GM18526 (cell line): ENCODE measurements around the gene ATG4D.

Source experiments
- POLR2A ChIP-seq: IDR thresholded peaks from 3 replicates; pipeline ENCODE4 v1.6.1; 2011; ENCODE audit not compliant: insufficient read length; ENCODE audit errors: extremely low read depth

Gene ATG4D

DNA sequence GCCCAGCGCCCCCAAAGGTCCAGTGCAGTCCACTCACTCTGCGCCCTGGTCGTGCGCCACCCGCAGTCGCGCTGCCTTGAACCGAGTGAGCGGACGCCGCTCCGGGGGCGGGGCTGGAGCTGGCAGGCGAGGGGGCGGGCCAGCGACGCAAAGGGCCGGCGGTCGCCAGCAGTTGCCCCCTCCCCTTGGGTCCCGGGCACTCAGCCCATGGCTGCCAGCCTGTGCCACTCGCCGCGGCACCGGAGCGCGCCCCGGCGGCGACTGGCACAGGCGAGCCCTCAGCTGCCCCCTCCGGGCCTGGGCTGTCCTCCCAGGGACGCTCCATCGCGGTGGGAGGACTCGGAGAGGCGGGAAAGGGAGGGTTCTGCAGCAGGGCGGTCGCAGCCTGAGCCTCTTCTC is 26.3 kb upstream of the ATG4D start, which contains the start of gene S1PR5:
Gene S1PR5, minus strand, starts transcription at position 87 of the 399 bp plus-strand sequence. CDS start 2,436 bp downstream, outside the sequence.
- no peak for TF ChIP-seq POLR2A

DNA sequence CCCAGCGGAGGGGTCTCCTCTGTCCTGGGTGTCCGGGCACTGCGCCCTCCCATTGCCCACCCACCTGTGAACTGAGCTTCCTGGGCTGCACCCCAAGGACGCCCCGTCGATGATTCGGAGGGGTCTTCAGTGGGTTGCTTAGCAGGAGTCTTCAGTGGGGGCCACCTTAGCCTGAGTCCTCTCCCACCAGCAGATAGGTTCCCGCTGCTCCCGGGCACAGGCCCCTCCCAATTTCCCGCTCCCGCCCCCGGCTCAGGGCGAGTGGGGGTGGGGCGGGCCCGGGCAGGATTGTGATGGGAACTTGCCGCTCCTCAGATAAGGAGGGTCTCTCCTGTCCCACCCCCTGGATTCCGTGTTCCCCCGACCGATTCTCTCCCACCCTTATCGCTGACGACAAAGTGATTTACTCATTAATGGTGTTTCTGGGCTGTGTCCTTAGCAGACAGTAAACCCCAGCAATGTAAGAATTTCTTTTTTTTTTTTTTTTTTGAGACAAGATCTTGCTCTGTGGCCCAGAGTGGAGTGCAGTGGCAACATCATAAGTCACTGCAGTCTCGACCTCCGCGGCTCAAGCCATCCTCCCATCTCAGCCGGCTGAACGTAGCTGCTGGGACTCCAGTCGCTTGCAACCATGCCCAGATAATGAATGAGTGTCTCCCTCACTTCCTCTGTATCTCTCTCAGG is 25.8 kb upstream of the ATG4D start:
- no peak for TF ChIP-seq POLR2A

DNA sequence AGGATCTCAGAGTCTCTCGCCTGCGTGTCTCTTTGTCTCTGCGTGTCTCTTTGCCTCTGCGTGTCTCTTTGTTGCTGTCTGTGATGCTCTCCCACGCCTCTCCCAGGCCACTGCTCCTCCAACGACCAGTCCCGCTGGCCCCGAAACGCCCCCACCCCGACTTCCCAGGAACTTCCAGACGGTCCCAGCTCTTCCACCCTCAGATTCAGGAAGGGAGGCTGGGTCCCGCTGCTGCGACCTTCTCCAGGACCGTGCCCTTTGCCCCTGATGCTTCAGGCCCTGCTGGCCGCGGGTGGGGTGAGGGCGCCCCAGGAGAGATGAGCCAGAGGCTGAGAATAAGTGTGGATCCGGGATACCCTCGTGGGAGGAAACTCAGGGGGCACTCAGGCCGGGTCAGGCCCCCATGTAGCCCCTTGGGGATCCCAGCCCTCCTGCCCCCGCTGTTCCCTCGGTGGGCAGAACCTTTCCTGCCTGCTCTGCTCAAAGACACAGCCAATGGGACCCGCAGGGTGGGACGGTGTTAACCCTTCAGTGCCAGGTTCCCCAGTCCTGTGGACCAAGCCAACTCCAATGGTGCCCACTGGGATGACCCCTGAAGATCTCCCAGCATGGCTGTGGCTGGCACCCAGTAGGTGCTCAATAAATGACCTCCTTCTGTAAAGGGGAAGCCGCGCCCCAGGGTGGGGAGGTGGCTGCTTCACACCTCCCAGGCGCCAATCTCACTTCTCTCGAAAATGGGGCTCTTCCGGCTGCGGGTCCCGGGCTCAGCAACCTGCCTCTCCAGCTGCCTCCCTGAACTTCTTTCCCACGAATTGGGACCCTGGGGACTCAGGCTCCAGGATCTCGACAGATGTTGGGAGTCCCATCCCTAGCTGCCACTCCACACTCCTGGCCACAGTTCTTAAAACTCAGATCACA is 25.0 kb upstream of the ATG4D start:
- TF ChIP-seq POLR2A = no peak

DNA sequence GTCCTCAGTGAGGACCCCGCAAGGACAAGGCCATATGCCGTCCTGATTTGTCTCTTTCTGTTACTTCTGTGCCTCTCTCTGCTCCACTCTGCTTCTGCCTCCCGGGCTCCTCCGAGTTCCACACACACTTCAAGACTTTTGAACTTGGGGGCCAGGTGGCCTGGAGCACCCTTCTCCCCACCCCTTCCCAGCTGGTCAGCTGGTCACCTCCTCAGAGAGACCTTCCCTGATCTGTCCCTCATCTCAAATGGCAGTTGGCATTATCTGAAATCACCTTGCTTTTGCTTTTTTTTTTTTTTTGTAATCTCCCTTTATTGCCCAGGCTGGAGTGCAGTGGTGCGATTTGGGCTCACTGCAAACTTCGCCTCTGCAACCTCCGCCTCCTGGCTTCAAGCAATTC is 24.3 kb upstream of the ATG4D start:
- no peak for TF ChIP-seq POLR2A

DNA sequence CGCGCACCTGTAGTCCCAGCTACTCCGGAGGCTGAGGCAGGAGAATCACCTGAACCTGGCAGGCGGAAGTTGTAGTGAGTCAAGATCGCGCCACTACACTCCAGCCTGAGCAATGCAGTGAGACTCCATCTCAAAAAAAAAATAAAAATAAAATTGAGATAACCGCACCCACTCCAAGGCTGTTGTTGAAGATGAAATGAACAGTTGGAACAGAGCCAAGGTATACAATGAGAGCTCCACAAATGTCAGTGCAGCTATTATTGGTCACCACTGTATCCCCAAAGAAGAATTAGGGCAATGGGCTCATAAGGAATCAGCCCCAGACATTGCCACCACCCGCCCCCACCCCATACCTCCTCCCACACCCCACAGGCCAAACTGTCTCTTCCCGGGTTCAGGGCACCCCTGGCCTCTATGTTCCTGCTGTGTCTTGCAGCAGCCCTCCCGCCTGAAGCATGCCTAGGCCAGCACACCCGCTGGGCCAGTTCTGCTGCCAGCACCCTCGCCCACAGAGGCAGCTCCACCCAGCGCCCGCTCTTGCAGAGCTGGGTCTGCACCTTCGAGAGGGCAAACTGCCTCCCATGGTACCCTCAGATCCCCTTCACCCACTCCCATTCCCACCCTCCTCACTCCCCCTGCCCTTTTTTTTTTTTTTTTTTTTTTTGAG is 22.9 kb upstream of the ATG4D start:
- TF ChIP-seq POLR2A = no peak

DNA sequence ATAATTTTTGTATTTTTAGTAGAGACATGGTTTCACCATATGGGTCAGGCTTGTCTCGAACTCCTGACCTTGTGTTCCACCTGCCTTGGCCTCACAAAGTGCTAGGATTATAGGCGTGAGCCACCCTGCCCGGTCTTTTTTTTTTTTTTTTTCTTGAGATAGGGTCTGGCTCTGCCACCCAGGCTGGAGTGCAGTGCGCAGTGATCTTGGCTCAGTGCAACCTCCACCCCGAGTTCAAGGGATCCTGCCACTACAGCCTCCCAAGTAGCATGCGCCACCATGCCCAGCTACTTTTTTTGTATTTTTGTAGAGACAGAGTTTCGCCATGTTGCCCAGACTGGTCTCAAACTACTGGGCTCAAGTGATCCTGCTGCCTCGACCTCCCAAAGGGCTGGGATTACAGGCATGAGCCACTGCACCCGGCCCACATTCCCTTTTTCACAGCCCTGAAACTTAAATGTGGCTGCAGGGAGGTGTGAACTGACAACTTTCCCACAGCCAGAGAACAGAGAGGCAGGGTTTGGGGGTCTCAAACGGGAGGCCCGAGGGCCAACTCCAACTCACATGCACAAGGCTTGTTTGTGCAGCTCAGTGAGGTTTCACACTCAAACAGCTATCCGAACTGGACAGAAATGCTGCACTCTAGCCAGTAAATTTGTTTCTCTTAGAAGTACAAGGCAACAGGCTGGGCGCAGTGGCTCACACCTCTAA is 22.1 kb upstream of the ATG4D start:
- TF ChIP-seq POLR2A = no peak

DNA sequence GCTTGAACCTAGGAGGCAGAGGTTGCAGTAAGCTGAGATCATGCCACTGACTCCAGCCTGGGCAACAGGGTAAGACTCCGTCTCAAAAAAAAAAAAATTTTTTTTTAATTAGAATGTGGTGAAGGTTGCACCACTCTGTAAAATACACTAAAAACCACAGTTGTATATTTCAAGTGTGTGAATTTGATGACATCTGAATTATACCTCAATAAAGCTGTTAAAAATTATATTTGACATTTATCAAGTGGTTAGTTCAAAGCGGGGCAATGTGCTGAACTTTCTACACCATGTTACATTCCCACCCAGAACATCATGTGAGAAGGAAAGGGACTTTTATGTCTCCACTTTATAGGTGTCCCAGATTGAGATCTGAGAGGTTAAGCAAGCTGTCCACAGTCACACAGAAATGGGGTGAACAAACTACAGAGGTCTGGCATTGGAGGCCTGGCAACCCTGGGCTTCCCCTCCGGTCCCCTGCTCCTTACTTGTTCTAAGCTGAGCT is 20.5 kb upstream of the ATG4D start:
- TF ChIP-seq POLR2A = no peak

DNA sequence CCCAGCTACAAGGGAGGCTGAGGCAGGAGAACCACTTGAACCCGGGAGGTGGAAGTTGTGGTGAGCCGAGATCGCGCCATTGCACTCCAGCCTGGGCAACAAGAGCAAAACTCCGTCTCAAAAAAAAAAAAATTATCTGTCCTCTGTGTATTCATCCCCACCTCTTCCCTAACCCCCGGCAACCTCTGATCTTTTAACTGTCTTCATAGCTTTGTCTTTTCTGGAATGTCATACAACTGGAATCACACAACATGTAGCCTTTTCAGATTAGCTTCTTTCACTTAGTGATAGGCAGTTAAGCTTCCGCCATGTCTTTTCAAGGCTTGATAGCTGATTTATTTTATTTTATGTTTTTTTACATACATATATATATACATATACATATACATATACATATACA is 18.1 kb upstream of the ATG4D start:
- no peak for TF ChIP-seq POLR2A

DNA sequence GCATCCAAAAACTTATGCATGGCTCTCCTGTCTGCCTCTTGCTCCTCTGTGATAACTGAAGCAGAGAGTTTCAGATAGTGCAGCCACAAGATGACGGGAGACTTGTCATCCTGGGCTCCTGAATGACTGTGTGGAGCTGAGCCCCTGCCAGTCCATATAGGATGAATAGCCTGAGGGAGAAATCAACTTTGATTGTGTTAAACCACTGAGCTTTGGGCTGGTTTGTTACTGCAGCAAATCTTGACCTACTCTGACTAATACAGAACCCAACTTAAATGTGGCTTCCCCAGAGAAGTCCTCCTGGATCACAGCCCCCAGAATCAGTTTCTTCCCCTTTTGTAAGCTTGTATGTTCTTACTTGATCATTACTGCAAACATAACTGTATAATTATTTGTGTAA is 11.2 kb upstream of the ATG4D start:
- TF ChIP-seq POLR2A = no peak

DNA sequence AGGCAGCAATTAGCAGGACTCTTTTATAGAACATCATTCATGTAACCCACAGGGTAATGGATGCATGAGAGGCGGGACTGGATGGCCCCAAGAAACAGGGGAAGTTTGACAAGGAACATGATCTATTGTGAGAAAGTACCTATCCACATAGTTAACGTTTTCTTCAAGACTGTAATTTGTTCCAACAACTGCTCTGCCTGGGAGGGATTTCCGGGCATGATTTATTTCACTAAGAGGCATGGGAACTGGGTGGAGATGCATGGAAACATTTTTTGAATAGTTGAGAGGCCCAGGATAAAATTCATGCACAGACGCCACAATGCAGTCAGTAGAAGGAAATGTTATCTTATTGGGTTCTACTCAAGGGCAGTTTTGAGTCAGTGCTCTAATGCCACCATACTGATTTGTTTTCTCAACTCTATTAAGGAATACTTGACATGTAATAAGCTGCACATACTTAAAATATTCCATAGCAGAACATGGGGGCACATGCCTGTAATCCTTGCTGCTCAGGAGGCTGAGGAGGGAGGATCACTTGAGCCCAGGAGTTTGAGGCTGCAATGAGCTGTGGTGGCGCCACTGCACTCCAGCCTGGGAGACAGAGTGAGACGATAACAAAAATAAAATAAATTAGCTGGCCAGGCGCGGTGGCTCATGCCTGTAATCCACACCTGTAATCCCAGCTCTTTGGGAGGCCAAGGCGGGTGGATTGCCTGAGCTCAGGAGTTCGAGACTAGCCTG is 9.9 kb upstream of the ATG4D start:
- no peak for TF ChIP-seq POLR2A

DNA sequence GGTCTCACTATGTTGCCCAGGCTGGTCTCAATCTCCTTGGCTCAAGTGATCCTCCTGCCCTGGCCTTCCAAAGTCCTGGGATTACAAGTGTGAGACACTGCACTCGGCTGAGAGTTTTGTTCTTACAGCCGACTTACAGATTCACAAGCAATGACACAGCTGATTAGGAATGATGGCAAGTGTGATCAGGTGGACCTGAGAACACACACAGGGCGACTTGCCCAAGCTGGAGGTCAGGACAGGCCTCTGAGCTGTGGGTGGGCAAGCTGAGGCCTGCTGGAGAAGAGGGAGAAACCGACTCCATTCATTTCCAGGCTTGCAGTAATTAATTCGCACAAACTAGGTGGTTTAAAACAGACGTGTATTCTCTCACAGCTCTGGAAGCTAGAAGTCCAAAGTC is 8.1 kb upstream of the ATG4D start:
- no peak for TF ChIP-seq POLR2A

DNA sequence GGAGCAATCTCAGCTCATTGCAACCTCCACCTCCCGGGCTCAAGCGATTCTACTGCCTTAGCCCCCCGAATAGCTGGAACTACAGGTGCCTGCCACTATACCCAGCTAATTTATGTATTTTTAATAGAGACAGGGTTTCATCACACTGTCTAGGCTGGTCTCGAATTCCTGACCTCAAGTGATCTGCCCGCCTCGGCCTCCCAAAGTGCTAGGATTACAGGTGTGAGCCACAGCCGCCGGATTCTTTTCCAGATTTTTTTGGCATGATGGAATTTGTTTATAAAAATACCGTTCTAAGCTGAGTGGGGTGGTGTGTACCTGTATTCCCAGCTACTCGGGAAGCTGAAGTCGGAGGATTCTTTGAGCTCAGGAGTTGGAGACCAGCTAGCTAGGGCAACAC is 6.0 kb upstream of the ATG4D start:
- no peak for TF ChIP-seq POLR2A

DNA sequence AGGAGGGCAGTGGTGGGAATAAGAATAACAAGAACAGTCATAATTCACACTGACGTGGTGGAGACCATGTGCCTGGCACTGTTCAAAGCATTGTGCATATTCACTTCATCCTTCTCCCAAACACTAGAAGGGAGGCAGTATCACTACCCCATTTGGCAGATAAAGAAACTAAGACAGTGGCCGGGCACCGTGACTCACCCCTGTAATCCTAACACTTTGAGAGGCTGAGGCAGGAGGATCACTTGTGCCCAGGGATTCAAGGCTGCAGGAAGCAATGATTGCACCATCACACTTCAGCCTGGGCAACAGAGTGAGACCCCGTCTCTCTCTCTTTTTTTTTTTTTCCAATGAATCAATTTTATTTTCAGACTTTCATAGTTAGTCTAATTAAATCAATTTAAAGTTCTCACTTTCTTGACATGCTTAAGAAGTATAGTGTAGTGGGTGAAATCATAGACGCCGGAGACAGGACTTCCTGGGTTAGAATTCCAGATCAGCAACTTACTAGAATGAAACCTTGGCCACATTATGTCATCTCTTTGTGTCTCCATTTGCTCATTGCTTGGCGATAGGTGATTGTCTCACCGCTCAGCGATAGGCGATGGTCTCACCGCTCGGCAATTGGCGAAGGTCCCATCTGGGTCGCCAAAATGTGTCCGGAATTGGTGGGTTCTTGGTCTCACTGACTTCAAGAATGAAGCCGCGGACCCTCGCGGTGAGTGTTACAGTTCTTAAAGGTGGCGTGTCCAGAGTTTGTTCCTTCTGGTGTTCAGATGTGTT is 5.3 kb upstream of the ATG4D start:
- no peak for TF ChIP-seq POLR2A

DNA sequence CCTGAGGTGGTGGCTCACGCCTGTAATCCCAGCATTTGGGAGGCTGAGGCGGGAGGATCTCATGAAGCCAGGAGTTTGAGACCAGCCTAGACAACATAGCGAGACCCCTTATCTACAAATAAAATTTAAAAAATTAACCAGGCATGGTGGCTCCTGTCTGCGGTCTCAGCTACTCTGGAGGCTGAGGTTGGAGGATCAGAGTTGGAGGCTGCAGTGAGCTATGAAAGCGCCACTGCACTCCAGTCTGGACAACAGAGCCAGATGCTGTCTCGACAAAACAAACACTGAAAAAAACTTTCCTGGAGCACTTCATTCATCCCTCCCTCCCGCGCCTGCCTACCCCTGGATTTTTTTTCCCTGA is 665 bp upstream of the ATG4D start:
- TF ChIP-seq POLR2A = no peak
